Fibroblast of pulmonary artery (primary cell): ENCODE measurements around the gene KRT26.

Experiments
- DNase-seq: peaks from one replicate; pipeline ENCODE4 v3.0.0-alpha.2; 2010; ENCODE audit warnings: low read depth
- H3K4me3 ChIP-seq: replicated peaks from 2 replicates; pipeline ENCODE4 v1.5.1; 2011; ENCODE audit warnings: low read depth, mild to moderate bottlenecking, control low read depth, low read length, moderate library complexity
- CTCF ChIP-seq: IDR thresholded peaks from 2 replicates; pipeline ENCODE4 v1.5.1; 2011; ENCODE audit warnings: mild to moderate bottlenecking, control low read depth, low read length, inconsistent platforms; ENCODE audit errors: missing control alignments

The KRT26 gene

GRCh38 chr17:40735016-40735415 lies 37.0 kb downstream of the KRT26 start:
- no peak for DNase-seq
- H3K4me3 ChIP-seq = no peak overlapping the region

GRCh38 chr17:40734018-40734417 lies 38.0 kb downstream of the KRT26 start:
- H3K4me3 ChIP-seq = no peak overlapping the region
- no peak for TF ChIP-seq CTCF
- no peak for DNase-seq

More at GRCh38 chr17:40735016-40735415, 37.0 kb downstream of the KRT26 start:
- TF ChIP-seq CTCF = no peak

GRCh38 chr17:40730970-40731369 lies 41.0 kb downstream of the KRT26 start:
- no peak for TF ChIP-seq CTCF
- no peak overlapping the region for H3K4me3 ChIP-seq
- DNase-seq = no peak

GRCh38 chr17:40727447-40728231 lies 44.4 kb downstream of the KRT26 start:
- peak; percentile 13 for DNase-seq
- H3K4me3 ChIP-seq = no peak overlapping the region

GRCh38 chr17:40726919-40727318 lies 45.1 kb downstream of the KRT26 start:
- no peak overlapping the region for H3K4me3 ChIP-seq
- DNase-seq = peak; percentile 6
- TF ChIP-seq CTCF = peak; percentile 23

More at GRCh38 chr17:40727447-40728231, 44.4 kb downstream of the KRT26 start:
- TF ChIP-seq CTCF = no peak

GRCh38 chr17:40724656-40725055 lies 47.3 kb downstream of the KRT26 start:
- DNase-seq = no peak
- H3K4me3 ChIP-seq = no peak overlapping the region
- TF ChIP-seq CTCF = no peak

GRCh38 chr17:40722241-40722640 lies 49.8 kb downstream of the KRT26 start:
- no peak for DNase-seq
- H3K4me3 ChIP-seq = no peak overlapping the region

More at GRCh38 chr17:40722241-40722640, 49.8 kb downstream of the KRT26 start:
- no peak for TF ChIP-seq CTCF
